ENCODE results near the gene CGNL1. TPM values are rescaled to one million over a fixed set of nuclear protein-coding genes. Genes with fewer than 3 reads are reported as not detected.

CGNL1 gene
- polyA plus RNA-seq, 1 of the 3 experiments (the other 2 are of a cell fraction), result 0.23 TPM

DNA sequence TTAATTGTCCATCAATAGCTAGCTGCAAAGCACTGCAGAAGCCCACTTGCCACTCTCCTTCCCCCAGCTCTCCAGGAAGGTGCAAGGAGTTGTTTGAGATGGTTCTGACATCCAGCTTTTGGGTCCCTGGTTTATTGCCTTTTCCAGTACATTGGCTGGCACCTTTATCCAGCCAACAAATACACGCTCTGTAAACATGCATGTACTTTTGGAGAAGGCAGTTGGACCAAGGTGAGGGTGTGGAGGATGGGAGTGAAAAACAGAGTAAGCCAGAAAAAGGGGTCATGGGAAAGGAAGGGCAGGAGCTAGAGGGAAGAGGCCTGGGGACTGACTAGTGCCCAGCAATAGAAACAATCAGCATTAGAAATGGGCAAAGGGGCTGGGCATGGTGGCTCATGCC is 102.7 kb downstream of the CGNL1 start:
- no peaks in the 10 kb centered on the region for H3K36me3 ChIP-seq (replicated peaks in 1 of 2; ENCODE audit: control insufficient read depth in 1 of 2, insufficient read depth in 2 of 2, low read length in 1 of 2)
- WGBS (ENCODE audit: low lambda C conversion rate), result 81% methylated on average over 1 of the region's 1 CpG
- no peak overlapping the region for H2AFZ ChIP-seq (ENCODE audit: low read depth)
- no peak overlapping the region for H3K27ac ChIP-seq (ENCODE audit: low read depth in 2 of 2, low read length in 1 of 2)
- CTCF ChIA-PET, result interaction anchor here (1.2 to 2.0 kb wide), 3 partner anchors 133 to 173 kb away, joined by 3 to 10 read pairs (median 4); no protein-coding TSS in a partner anchor
- H3K9me3 ChIP-seq, result no peaks in the 10 kb centered on the region
- H3K79me2 ChIP-seq (ENCODE audit: insufficient read depth), result no peaks in the 10 kb centered on the region
- H3K27me3 ChIP-seq (ENCODE audit: insufficient read depth), result no peaks in the 10 kb centered on the region
- no peaks in the 10 kb centered on the region for H3K4me1 ChIP-seq (ENCODE audit: control insufficient read depth in 1 of 2, insufficient read depth in 2 of 2, low read depth in 1 of 2, low read length in 1 of 2)
- no peak for DNase-seq
- H3F3A ChIP-seq (replicated peaks; ENCODE audit: insufficient read depth), result no peaks in the 10 kb centered on the region
- no peak for TF ChIP-seq NFIC (IDR thresholded peaks at IDR 0.05; ENCODE audit: borderline replicate concordance)
- no peaks in the 10 kb centered on the region for H4K20me1 ChIP-seq (ENCODE audit: insufficient read depth)
- POLR2A ChIA-PET, result no interaction called here
- no peak overlapping the region for H3K9ac ChIP-seq
- H3K4me3 ChIP-seq (ENCODE audit: low read depth in 2 of 2, low read length in 1 of 2), result no peak overlapping the region
- no peaks in the 10 kb centered on the region for H3K9me2 ChIP-seq
- no peak overlapping the region for H3K4me2 ChIP-seq

DNA sequence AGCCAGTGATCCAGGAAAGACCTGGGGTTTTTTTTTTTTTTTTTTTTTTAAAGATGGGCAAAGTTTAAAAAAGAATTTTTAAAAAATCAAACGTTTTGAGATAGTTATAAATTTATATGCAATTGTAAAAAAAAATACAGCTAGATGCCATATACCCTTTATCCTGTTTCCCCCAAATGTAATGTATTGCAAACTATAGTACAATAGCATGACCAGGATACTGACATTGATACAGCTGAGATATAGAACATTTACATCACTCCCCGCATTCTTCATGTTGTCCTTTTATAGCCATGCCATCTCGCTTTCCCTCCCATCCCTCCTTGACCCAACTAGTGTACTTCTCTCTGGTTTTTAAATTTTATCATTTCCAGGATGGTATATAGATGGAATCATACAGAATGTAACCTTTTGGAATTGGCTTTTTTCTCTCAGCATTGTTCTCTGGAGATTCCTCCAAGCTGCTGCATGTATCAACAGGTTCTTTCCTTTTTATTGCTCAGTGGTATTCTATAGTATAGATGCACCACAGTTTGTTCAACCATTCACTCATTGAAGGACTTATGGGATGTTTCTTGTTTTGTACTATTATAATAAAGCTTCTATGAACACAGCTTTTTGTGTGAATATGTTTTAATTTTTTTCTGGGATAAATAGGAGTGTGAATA is 104.9 kb downstream of the CGNL1 start:
- no peak overlapping the region for H3K4me3 ChIP-seq (ENCODE audit: low read depth in 2 of 2, low read length in 1 of 2)
- H4K20me1 ChIP-seq (ENCODE audit: insufficient read depth), result no peaks in the 10 kb centered on the region
- CTCF ChIA-PET, result interaction anchor here (1.2 kb wide), 1 partner anchor 46 kb away, joined by 3 read pairs; no protein-coding TSS in a partner anchor
- H3K9me2 ChIP-seq, result no peaks in the 10 kb centered on the region
- H3K27me3 ChIP-seq (ENCODE audit: insufficient read depth), result no peaks in the 10 kb centered on the region
- H3K9ac ChIP-seq, result no peak overlapping the region
- WGBS (ENCODE audit: low lambda C conversion rate), result 55% methylated on average over 3 of the region's 3 CpGs
- no peak overlapping the region for H3K4me2 ChIP-seq
- no peaks in the 10 kb centered on the region for H3K79me2 ChIP-seq (ENCODE audit: insufficient read depth)
- TF ChIP-seq, protein P1, sequence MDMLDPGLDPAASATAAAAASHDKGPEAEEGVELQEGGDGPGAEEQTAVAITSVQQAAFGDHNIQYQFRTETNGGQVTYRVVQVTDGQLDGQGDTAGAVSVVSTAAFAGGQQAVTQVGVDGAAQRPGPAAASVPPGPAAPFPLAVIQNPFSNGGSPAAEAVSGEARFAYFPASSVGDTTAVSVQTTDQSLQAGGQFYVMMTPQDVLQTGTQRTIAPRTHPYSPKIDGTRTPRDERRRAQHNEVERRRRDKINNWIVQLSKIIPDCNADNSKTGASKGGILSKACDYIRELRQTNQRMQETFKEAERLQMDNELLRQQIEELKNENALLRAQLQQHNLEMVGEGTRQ (IDR thresholded peaks at IDR 0.05; ENCODE audit: borderline replicate concordance, low read depth, low read length), result no peak
- TF ChIP-seq GATA2 (CRISPR knock-in tag; IDR thresholded peaks at IDR 0.05) (no peak), JUND (IDR thresholded peaks at IDR 0.05) (no peak), RFX5 (IDR thresholded peaks at IDR 0.05; ENCODE audit: low read length) (no peak), MXI1 (IDR thresholded peaks at IDR 0.05; ENCODE audit: low read depth, low read length) (no peak), FOXJ3 (CRISPR knock-in tag; IDR thresholded peaks at IDR 0.05) (no peak), NFIC (IDR thresholded peaks at IDR 0.05; ENCODE audit: borderline replicate concordance) (no peak), GABPA (IDR thresholded peaks at IDR 0.05; ENCODE audit: low read depth) (no peak), FOXM1 (IDR thresholded peaks at IDR 0.05; ENCODE audit: low read depth) (no peak), YY1 (IDR thresholded peaks at IDR 0.05; ENCODE audit: low read depth) (no peak)
- TF ChIP-seq, protein P2, sequence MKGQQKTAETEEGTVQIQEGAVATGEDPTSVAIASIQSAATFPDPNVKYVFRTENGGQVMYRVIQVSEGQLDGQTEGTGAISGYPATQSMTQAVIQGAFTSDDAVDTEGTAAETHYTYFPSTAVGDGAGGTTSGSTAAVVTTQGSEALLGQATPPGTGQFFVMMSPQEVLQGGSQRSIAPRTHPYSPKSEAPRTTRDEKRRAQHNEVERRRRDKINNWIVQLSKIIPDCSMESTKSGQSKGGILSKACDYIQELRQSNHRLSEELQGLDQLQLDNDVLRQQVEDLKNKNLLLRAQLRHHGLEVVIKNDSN (IDR thresholded peaks at IDR 0.05; ENCODE audit: borderline replicate concordance, low read depth), result no peak
- TF ChIP-seq, protein P3, sequence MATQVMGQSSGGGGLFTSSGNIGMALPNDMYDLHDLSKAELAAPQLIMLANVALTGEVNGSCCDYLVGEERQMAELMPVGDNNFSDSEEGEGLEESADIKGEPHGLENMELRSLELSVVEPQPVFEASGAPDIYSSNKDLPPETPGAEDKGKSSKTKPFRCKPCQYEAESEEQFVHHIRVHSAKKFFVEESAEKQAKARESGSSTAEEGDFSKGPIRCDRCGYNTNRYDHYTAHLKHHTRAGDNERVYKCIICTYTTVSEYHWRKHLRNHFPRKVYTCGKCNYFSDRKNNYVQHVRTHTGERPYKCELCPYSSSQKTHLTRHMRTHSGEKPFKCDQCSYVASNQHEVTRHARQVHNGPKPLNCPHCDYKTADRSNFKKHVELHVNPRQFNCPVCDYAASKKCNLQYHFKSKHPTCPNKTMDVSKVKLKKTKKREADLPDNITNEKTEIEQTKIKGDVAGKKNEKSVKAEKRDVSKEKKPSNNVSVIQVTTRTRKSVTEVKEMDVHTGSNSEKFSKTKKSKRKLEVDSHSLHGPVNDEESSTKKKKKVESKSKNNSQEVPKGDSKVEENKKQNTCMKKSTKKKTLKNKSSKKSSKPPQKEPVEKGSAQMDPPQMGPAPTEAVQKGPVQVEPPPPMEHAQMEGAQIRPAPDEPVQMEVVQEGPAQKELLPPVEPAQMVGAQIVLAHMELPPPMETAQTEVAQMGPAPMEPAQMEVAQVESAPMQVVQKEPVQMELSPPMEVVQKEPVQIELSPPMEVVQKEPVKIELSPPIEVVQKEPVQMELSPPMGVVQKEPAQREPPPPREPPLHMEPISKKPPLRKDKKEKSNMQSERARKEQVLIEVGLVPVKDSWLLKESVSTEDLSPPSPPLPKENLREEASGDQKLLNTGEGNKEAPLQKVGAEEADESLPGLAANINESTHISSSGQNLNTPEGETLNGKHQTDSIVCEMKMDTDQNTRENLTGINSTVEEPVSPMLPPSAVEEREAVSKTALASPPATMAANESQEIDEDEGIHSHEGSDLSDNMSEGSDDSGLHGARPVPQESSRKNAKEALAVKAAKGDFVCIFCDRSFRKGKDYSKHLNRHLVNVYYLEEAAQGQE (IDR thresholded peaks at IDR 0.05; ENCODE audit: low read depth, low read length), result no peak
- TF ChIP-seq, protein P4, sequence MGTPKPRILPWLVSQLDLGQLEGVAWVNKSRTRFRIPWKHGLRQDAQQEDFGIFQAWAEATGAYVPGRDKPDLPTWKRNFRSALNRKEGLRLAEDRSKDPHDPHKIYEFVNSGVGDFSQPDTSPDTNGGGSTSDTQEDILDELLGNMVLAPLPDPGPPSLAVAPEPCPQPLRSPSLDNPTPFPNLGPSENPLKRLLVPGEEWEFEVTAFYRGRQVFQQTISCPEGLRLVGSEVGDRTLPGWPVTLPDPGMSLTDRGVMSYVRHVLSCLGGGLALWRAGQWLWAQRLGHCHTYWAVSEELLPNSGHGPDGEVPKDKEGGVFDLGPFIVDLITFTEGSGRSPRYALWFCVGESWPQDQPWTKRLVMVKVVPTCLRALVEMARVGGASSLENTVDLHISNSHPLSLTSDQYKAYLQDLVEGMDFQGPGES (IDR thresholded peaks at IDR 0.05; ENCODE audit: low read depth, low read length), result no peak
- H3K36me3 ChIP-seq (replicated peaks in 1 of 2; ENCODE audit: control insufficient read depth in 1 of 2, insufficient read depth in 2 of 2, low read length in 1 of 2), result no peaks in the 10 kb centered on the region
- H3K4me1 ChIP-seq (ENCODE audit: control insufficient read depth in 1 of 2, insufficient read depth in 2 of 2, low read depth in 1 of 2, low read length in 1 of 2), result no peaks in the 10 kb centered on the region; a peak in 1 of 4 replicates
- H2AFZ ChIP-seq (ENCODE audit: low read depth), result no peak overlapping the region
- H3K27ac ChIP-seq (ENCODE audit: low read depth in 2 of 2, low read length in 1 of 2), result no peak overlapping the region
- H3F3A ChIP-seq (replicated peaks; ENCODE audit: insufficient read depth), result no peaks in the 10 kb centered on the region
- DNase-seq, result no peak
- no peaks in the 10 kb centered on the region for H3K9me3 ChIP-seq
- POLR2A ChIA-PET, result no interaction called here
